CD4-positive, alpha-beta memory T cell (primary cell): ENCODE measurements around the gene HBEGF. TPM values are rescaled to one million over a fixed set of nuclear protein-coding genes. Genes with fewer than 3 reads are reported as not detected.

ENCODE experiments used
- CTCF ChIA-PET: fragments of 350-600 bp; sonication (Branson Sonifier 250); formaldehyde crosslinking; loops from one replicate; lab custom pipeline; 2021; ENCODE audit warnings: inconsistent platforms; ENCODE audit not compliant: partially characterized antibody; lab: Charles Lee
- POLR2A ChIA-PET: fragments of 350-600 bp; sonication (Branson Sonifier 250); formaldehyde crosslinking; loops from one replicate; lab custom pipeline; 2021; ENCODE audit not compliant: partially characterized antibody; lab: Charles Lee
- DNase-seq, 5 donors: peaks; one replicate each; pipeline versions ENCODE4 v3.0.0 to v3.0.0-alpha.2; 2020 to 2022; ENCODE audit warnings: mixed read lengths in 1 of 5
- H3K27ac ChIP-seq: one replicate; pipeline ENCODE4 v1.7.0; 2013; ENCODE audit warnings: low read depth, low read length
- H3K27me3 ChIP-seq: 2 replicates; pipeline ENCODE4 v1.7.0; 2013; ENCODE audit warnings: mild to moderate bottlenecking, low read length, moderate library complexity; ENCODE audit not compliant: insufficient read depth
- H3K36me3 ChIP-seq: 2 replicates; pipeline ENCODE4 v1.7.0; 2013; ENCODE audit warnings: mild to moderate bottlenecking, low read length, moderate library complexity; ENCODE audit not compliant: insufficient read depth
- H3K4me1 ChIP-seq: 2 replicates; pipeline ENCODE4 v1.7.0; 2013; ENCODE audit warnings: mild to moderate bottlenecking, low read length, moderate library complexity; ENCODE audit not compliant: insufficient read depth
- H3K4me3 ChIP-seq, 2 donors: one replicate each; pipeline ENCODE4 v1.7.0; 2013; ENCODE audit warnings: low read length in 2 of 2, mild to moderate bottlenecking in 1 of 2
- H3K9me3 ChIP-seq, 2 donors: one replicate each; pipeline ENCODE4 v1.7.0; 2013; ENCODE audit warnings: low read length in 2 of 2, control low read depth in 1 of 2; ENCODE audit not compliant: control insufficient read depth in 1 of 2
- H3K27ac Mint-ChIP-seq, 7 donors: one replicate each; pipeline ENCODE4 v1.8.0; 2020 to 2021; ENCODE audit warnings: mixed read lengths in 7 of 7, mild to moderate bottlenecking in 6 of 7, inconsistent platforms in 3 of 7, moderate library complexity in 3 of 7
- H3K27me3 Mint-ChIP-seq, 2 donors: one replicate each; pipeline ENCODE4 v1.8.0; 2020 to 2021; ENCODE audit warnings: mixed read lengths in 2 of 2
- H3K36me3 Mint-ChIP-seq, 2 donors: one replicate each; pipeline ENCODE4 v1.8.0; 2020 to 2021; ENCODE audit warnings: mixed read lengths in 2 of 2, inconsistent platforms in 1 of 2, mild to moderate bottlenecking in 1 of 2
- H3K4me1 Mint-ChIP-seq, 4 donors: one replicate each; pipeline ENCODE4 v1.8.0; 2020 to 2021; ENCODE audit warnings: mixed read lengths in 4 of 4, mild to moderate bottlenecking in 1 of 4
- H3K4me3 Mint-ChIP-seq, 8 donors: one replicate each; pipeline ENCODE4 v1.8.0; 2020 to 2021; ENCODE audit warnings: mixed read lengths in 8 of 8, mild to moderate bottlenecking in 7 of 8, moderate library complexity in 6 of 8, inconsistent platforms in 3 of 8
- H3K9me3 Mint-ChIP-seq, 8 donors: one replicate each; pipeline ENCODE4 v1.8.0; 2020 to 2021; ENCODE audit warnings: mixed read lengths in 8 of 8, mild to moderate bottlenecking in 5 of 8, inconsistent platforms in 3 of 8, moderate library complexity in 1 of 8
- intact Hi-C: fragments of 100-400 bp; cut with micrococcal nuclease; formaldehyde crosslinking; loops from one replicate; pipeline ENCODE4 v1.15.1; 2023
- polyA plus RNA-seq, 2 donors: library from polyadenylated mRNA; unstranded; fragments of 300-500 nt; fragmentation: Illumina TruSeq; gene quantifications; one replicate each; pipeline ENCODE4 v1.2.3, GENCODE V29; 2021
- total RNA-seq, 2 experiments: library from RNA; stranded (reverse); gene quantifications; one replicate each; pipeline ENCODE4 v1.2.3, GENCODE V29; 2021

Gene HBEGF
- total and polyA plus RNA-seq, 4 experiments from 2014 or later: 0.52 to 2.4 (median 1.0) TPM

DNA sequence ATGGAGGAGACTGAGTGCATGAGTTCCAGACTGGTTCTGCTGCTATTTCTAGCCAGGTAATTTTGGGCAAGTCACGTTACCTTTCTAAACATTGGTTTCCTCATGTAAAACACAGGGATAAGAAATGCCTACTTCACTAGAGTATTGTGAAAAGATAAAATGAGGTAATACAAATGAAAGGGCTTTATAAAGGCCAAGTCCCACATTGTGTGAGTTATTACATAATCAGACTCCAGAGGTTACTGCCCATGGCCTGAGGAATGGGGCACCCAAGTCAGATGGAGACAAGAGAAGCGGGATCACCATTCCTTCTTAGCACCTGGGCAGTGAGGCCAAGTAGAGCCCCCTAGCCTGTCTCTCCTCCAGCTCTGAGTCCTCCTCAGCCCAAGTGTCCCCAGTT is 7.5 kb downstream of the HBEGF start:
- H3K9me3 Mint-ChIP-seq: no peaks in the 10 kb centered on the region
- ChIA-PET POLR2A (no interaction called here), CTCF (interaction anchor here (3.0 kb wide), 1 partner anchor 7 kb away, joined by 12 read pairs; the partner anchor contains the start of gene HBEGF)
- H3K4me3 Mint-ChIP-seq: no peak overlapping the region
- peaks cover 26% of the 10 kb centered on the region for H3K4me1 ChIP-seq
- intact Hi-C loops: no loop called here
- H3K27me3 Mint-ChIP-seq: no peaks in the 10 kb centered on the region
- H3K27me3 ChIP-seq: no peaks in the 10 kb centered on the region
- H3K4me1 Mint-ChIP-seq: peaks cover 12 to 32% (median 23%) of the 10 kb centered on the region in 4 donors
- no peak overlapping the region for H3K27ac ChIP-seq
- peaks cover under 1 to 3% of the 10 kb centered on the region in 2 donors for H3K36me3 Mint-ChIP-seq
- no peaks in the 10 kb centered on the region for H3K36me3 ChIP-seq
- H3K9me3 ChIP-seq: no peaks in the 10 kb centered on the region
- DNase-seq: no peak
- no peak overlapping the region for H3K4me3 ChIP-seq
- H3K27ac Mint-ChIP-seq: peak overlapping the region in 1 of 7 donors; percentile 48

DNA sequence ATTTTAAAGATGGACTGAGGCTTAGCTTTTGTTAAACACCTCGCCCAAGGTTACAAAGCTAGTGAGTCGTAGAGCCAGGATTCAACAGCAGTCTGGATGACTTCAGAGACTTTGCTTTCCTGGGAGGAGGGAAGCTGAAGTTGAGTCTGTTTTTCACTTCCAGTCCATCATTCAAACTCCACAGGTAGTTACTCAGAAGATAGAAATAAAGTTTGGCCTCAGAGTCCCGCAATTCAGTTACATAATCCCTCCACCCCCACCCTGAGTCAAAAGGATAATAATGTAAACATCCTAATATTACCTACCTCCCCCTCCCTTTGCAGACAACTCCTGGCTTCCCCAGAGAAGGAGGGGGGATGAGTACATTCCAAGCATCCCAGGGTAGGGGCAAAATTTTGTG is 8.1 kb downstream of the HBEGF start:
- Mint-ChIP-seq H3K27me3 (no peaks in the 10 kb centered on the region), H3K4me3 (no peak overlapping the region), H3K27ac (peak overlapping the region in 1 of 7 donors; percentile 37), H3K36me3 (peaks cover 4 to 5% of the 10 kb centered on the region in 2 donors), H3K9me3 (no peaks in the 10 kb centered on the region), H3K4me1 (peaks cover 12 to 27% (median 21%) of the 10 kb centered on the region in 4 donors)
- H3K4me3 ChIP-seq: no peak overlapping the region
- H3K27me3 ChIP-seq: no peaks in the 10 kb centered on the region
- DNase-seq: no peak
- no peaks in the 10 kb centered on the region for H3K36me3 ChIP-seq
- no peak overlapping the region for H3K27ac ChIP-seq
- H3K9me3 ChIP-seq: no peaks in the 10 kb centered on the region
- intact Hi-C loops: no loop called here
- ChIA-PET CTCF (interaction anchor here (0.6 to 3.7 kb wide), 4 partner anchors 8 to 94 kb away, joined by 3 to 20 read pairs (median 8); partner anchors contain the start of gene HBEGF), POLR2A (no interaction called here)
- H3K4me1 ChIP-seq: peaks cover 21% of the 10 kb centered on the region

- intact Hi-C loops: no loop called here
- ChIA-PET CTCF (interaction anchor here (0.6 to 3.7 kb wide), 4 partner anchors 8 to 93 kb away, joined by 3 to 20 read pairs (median 8); partner anchors contain the start of gene HBEGF), POLR2A (no interaction called here)
- H3K4me1 ChIP-seq: peaks cover 17% of the 10 kb centered on the region
- no peak overlapping the region for H3K27ac ChIP-seq
- H3K27ac Mint-ChIP-seq: peak overlapping the region in 1 of 7 donors; percentile 61
- H3K4me3 ChIP-seq: no peak overlapping the region
- no peaks in the 10 kb centered on the region for H3K9me3 Mint-ChIP-seq
- H3K36me3 Mint-ChIP-seq: peaks cover 4 to 5% of the 10 kb centered on the region in 2 donors
- H3K27me3 ChIP-seq: no peaks in the 10 kb centered on the region
- no peaks in the 10 kb centered on the region for H3K9me3 ChIP-seq
- peaks cover 9 to 22% (median 16%) of the 10 kb centered on the region in 4 donors for H3K4me1 Mint-ChIP-seq
- DNase-seq: no peak
- no peaks in the 10 kb centered on the region for H3K27me3 Mint-ChIP-seq
- H3K4me3 Mint-ChIP-seq: no peak overlapping the region
- no peaks in the 10 kb centered on the region for H3K36me3 ChIP-seq
These were observed 8.5 kb downstream of the HBEGF start for GRCh38 chr5:140337880-140338279.

GRCh38 chr5:140336388-140336787 is 10.0 kb downstream of the HBEGF start:
- POLR2A ChIA-PET: no interaction called here
- Mint-ChIP-seq H3K4me3 (no peak overlapping the region), H3K36me3 (peaks cover 4 to 5% of the 10 kb centered on the region in 2 donors), H3K27ac (peak overlapping the region in 1 of 7 donors; percentile 87), H3K4me1 (peaks cover 0 to 10% (median 5%) of the 10 kb centered on the region in 4 donors), H3K9me3 (no peaks in the 10 kb centered on the region), H3K27me3 (no peaks in the 10 kb centered on the region)
- intact Hi-C loops: no loop called here
- no peaks in the 10 kb centered on the region for H3K9me3 ChIP-seq
- H3K27ac ChIP-seq: no peak overlapping the region
- H3K4me1 ChIP-seq: peaks cover 2% of the 10 kb centered on the region
- no peak for DNase-seq
- CTCF ChIA-PET: interaction anchor here (0.7 to 3.7 kb wide), 4 partner anchors 10 to 243 kb away, joined by 3 to 20 read pairs (median 12); partner anchors contain the start of gene HBEGF
- no peaks in the 10 kb centered on the region for H3K27me3 ChIP-seq
- H3K36me3 ChIP-seq: no peaks in the 10 kb centered on the region
- H3K4me3 ChIP-seq: no peak overlapping the region

GRCh38 chr5:140331638-140332037 is 14.8 kb downstream of the HBEGF start:
- Histone ChIP-seq H3K27ac (no peak overlapping the region), H3K27me3 (no peaks in the 10 kb centered on the region), H3K36me3 (no peaks in the 10 kb centered on the region), H3K4me1 (no peaks in the 10 kb centered on the region), H3K4me3 (no peak overlapping the region), H3K9me3 (no peaks in the 10 kb centered on the region)
- Mint-ChIP-seq H3K27ac (no peak overlapping the region), H3K4me3 (no peak overlapping the region), H3K36me3 (peaks cover 4 to 5% of the 10 kb centered on the region in 2 donors), H3K9me3 (no peaks in the 10 kb centered on the region), H3K4me1 (no peaks in the 10 kb centered on the region), H3K27me3 (peaks cover 0 to 2% of the 10 kb centered on the region in 2 donors)
- no peak for DNase-seq
- ChIA-PET POLR2A (no interaction called here), CTCF (no interaction called here)
- intact Hi-C loops: no loop called here

- H3K27ac Mint-ChIP-seq: no peak overlapping the region
- CTCF ChIA-PET: interaction anchor here (1.0 to 1.5 kb wide), 2 partner anchors 16 to 85 kb away, joined by 4 to 5 read pairs; partner anchors contain the start of gene HBEGF
- no peaks in the 10 kb centered on the region for H3K27me3 ChIP-seq
- H3K27me3 Mint-ChIP-seq: peaks cover 0 to 2% of the 10 kb centered on the region in 2 donors
- no peaks in the 10 kb centered on the region for H3K4me1 Mint-ChIP-seq
- no peak overlapping the region for H3K27ac ChIP-seq
- no peak for DNase-seq
- intact Hi-C loops: no loop called here
- H3K36me3 Mint-ChIP-seq: peaks cover 4% of the 10 kb centered on the region in 2 donors
- no peaks in the 10 kb centered on the region for H3K36me3 ChIP-seq
- H3K9me3 ChIP-seq: no peaks in the 10 kb centered on the region
- H3K4me3 Mint-ChIP-seq: no peak overlapping the region
- no peaks in the 10 kb centered on the region for H3K9me3 Mint-ChIP-seq
- H3K4me1 ChIP-seq: no peaks in the 10 kb centered on the region
- POLR2A ChIA-PET: no interaction called here
- H3K4me3 ChIP-seq: no peak overlapping the region
These were observed 16.5 kb downstream of the HBEGF start for GRCh38 chr5:140329739-140330481.

- Mint-ChIP-seq H3K4me1 (no peaks in the 10 kb centered on the region), H3K27me3 (peaks cover 0 to 2% of the 10 kb centered on the region in 2 donors), H3K4me3 (no peak overlapping the region), H3K36me3 (no peaks in the 10 kb centered on the region), H3K27ac (no peak overlapping the region), H3K9me3 (no peaks in the 10 kb centered on the region)
- Histone ChIP-seq H3K27me3 (no peaks in the 10 kb centered on the region), H3K4me1 (no peaks in the 10 kb centered on the region), H3K27ac (no peak overlapping the region), H3K9me3 (no peaks in the 10 kb centered on the region), H3K36me3 (no peaks in the 10 kb centered on the region), H3K4me3 (no peak overlapping the region)
- ChIA-PET POLR2A (no interaction called here), CTCF (interaction anchor here (1.1 to 2.8 kb wide), 5 partner anchors 18 to 31 kb away, joined by 3 to 12 read pairs (median 4); partner anchors contain the start of gene HBEGF)
- intact Hi-C loops: no loop called here
- no peak for DNase-seq
These were observed 18.2 kb downstream of the HBEGF start for GRCh38 chr5:140328036-140328764.
